ENCODE measurements around the gene HRAS. TPM values are rescaled to one million over a fixed set of nuclear protein-coding genes. Genes with fewer than 3 reads are reported as not detected.

The HRAS gene
- total RNA-seq, 1 donor from 2014 or later, result 21.2 TPM

DNA sequence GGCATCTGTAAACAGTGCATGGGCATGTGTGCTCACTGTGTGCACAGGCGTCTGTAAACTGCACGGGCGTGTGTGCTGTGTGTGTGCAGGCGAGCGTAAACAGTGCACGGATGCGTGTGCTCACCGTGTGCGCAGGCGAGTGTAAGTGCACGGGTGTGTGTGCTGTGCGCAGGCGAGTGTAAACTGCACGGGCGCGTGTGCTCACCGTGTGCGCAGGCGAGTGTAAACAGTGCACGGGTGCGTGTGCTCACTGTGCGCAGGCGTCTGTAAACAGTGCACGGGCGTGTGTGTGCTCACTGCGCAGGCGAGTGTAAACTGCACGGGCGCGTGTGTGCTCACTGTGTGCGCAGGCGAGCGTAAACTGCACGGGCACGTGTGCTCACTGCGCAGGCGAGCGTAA, 50.8 kb downstream of the HRAS start:
- Histone ChIP-seq H2AFZ (replicated peaks) (no peak overlapping the region), H3K27ac (no peak overlapping the region), H3K9me3 (ENCODE audit: low read depth) (no peaks in the 10 kb centered on the region), H3K36me3 (no peaks in the 10 kb centered on the region), H3K4me1 (no peaks in the 10 kb centered on the region), H3K27me3 (no peaks in the 10 kb centered on the region), H3K4me3 (no peak overlapping the region), H3K4me2 (no peak overlapping the region), H3F3A (ENCODE audit: low read depth) (peaks cover 3% of the 10 kb centered on the region), H3K79me2 (ENCODE audit: low read depth) (no peaks in the 10 kb centered on the region), H3K9ac (no peak overlapping the region), H4K20me1 (ENCODE audit: low read depth) (no peaks in the 10 kb centered on the region)
- H3K27ac Mint-ChIP-seq, result no peak overlapping the region
- H3K4me3 Mint-ChIP-seq, result no peak overlapping the region
- no peaks in the 10 kb centered on the region for H3K27me3 Mint-ChIP-seq (ENCODE audit: insufficient read depth, low read depth)
- no peak for DNase-seq (ENCODE audit: low spot score)
- no peaks in the 10 kb centered on the region for H3K4me1 Mint-ChIP-seq
- peaks cover 14% of the 10 kb centered on the region for H3K9me3 Mint-ChIP-seq
- peaks cover 14% of the 10 kb centered on the region for H3K36me3 Mint-ChIP-seq
- TF ChIP-seq EZH2 (IDR thresholded peaks at IDR 0.05) (no peak), CTCF (IDR thresholded peaks at IDR 0.05) (no peak), EZH2phosphoT487 (IDR thresholded peaks at IDR 0.05) (no peak)

MicroRNAs encoded within 50 kb of the gene (microRNA counts, 767-probe panel; counts per million panel counts)
- microRNA hsa-miR-210, result 460 counts per million, percentile 90 among the panel's probes with 10 or more counts

Small RNA genes within 50 kb of the gene (microRNA-seq; reads per million reads assigned to microRNA genes)
- gene MIR210, result 230 reads per million, percentile 83 among the genes with 10 or more reads in this experiment

Small RNA genes within 50 kb of the gene (small RNA-seq; reads per million reads assigned to genes)
- 7.2 reads per million, percentile 95 among the genes with 10 or more reads in this experiment for gene MIR210

Other genes starting within 250 kb of the HRAS start
- 20.5 and 44.4 TPM in 2 replicates for gene PGGHG, start 246.4 kb downstream of the HRAS start, total RNA-seq (ENCODE audit: low replicate concordance)
- gene IFITM5, start 236.1 kb downstream of the HRAS start, total RNA-seq (ENCODE audit: low replicate concordance), result not detected in 2 replicates
- gene IFITM2, start 227.8 kb downstream of the HRAS start, total RNA-seq (ENCODE audit: low replicate concordance), result 10.5 and 63.9 TPM in 2 replicates
- 13.3 and 48.6 TPM in 2 replicates for gene IFITM1, start 221.5 kb downstream of the HRAS start, total RNA-seq (ENCODE audit: low replicate concordance)
- 19.8 and 61.7 TPM in 2 replicates for gene IFITM3, start 214.7 kb downstream of the HRAS start, total RNA-seq (ENCODE audit: low replicate concordance)
- 16.4 and 110 TPM in 2 replicates for gene B4GALNT4, start 166.1 kb downstream of the HRAS start, total RNA-seq (ENCODE audit: low replicate concordance)
- gene PKP3, start 141.4 kb downstream of the HRAS start, total RNA-seq (ENCODE audit: low replicate concordance), result 6.5 and 8.5 TPM in 2 replicates
- gene SIGIRR, start 120.6 kb downstream of the HRAS start, total RNA-seq (ENCODE audit: low replicate concordance), result 5.4 and 8.4 TPM in 2 replicates
- 1.3 and 4.7 TPM in 2 replicates for gene ANO9, start 93.6 kb downstream of the HRAS start, total RNA-seq (ENCODE audit: low replicate concordance)
- 24.7 and 44.2 TPM in 2 replicates for gene PTDSS2, start 85.3 kb downstream of the HRAS start, total RNA-seq (ENCODE audit: low replicate concordance)
- 10.5 and 44.8 TPM in 2 replicates for gene RNH1, start 28.3 kb downstream of the HRAS start, total RNA-seq (ENCODE audit: low replicate concordance)
- gene LRRC56, start 2.0 kb upstream of the HRAS start, total RNA-seq (ENCODE audit: low replicate concordance), result 0.45 and 1.4 TPM in 2 replicates
- gene LMNTD2, start 25.2 kb upstream of the HRAS start, total RNA-seq (ENCODE audit: low replicate concordance), result 1.1 and 2.5 TPM in 2 replicates
- gene RASSF7, start 25.4 kb upstream of the HRAS start, total RNA-seq (ENCODE audit: low replicate concordance), result 12.8 and 48.3 TPM in 2 replicates
- gene PHRF1, start 40.9 kb upstream of the HRAS start, total RNA-seq (ENCODE audit: low replicate concordance), result 9.8 and 43.6 TPM in 2 replicates
- gene IRF7, start 80.4 kb upstream of the HRAS start, total RNA-seq (ENCODE audit: low replicate concordance), result 4.3 and 18.4 TPM in 2 replicates
- not detected in 2 replicates for gene CDHR5, start 89.4 kb upstream of the HRAS start, total RNA-seq (ENCODE audit: low replicate concordance)
- gene SCT, start 91.6 kb upstream of the HRAS start, total RNA-seq (ENCODE audit: low replicate concordance), result not detected in 2 replicates
- gene DRD4, start 101.7 kb upstream of the HRAS start, total RNA-seq (ENCODE audit: low replicate concordance), result 0.97 and 6.6 TPM in 2 replicates
- 38.4 and 66.4 TPM in 2 replicates for gene DEAF1, start 159.6 kb upstream of the HRAS start, total RNA-seq (ENCODE audit: low replicate concordance)
- 38.7 and 42.7 TPM in 2 replicates for gene TMEM80, start 160.2 kb upstream of the HRAS start, total RNA-seq (ENCODE audit: low replicate concordance)
- 3.3 and 11.0 TPM in 2 replicates for gene EPS8L2, start 170.7 kb upstream of the HRAS start, total RNA-seq (ENCODE audit: low replicate concordance)
- gene TALDO1, start 211.9 kb upstream of the HRAS start, total RNA-seq (ENCODE audit: low replicate concordance), result 101 and 114 TPM in 2 replicates
- 24.1 and 52.9 TPM in 2 replicates for gene GATD1, start 241.9 kb upstream of the HRAS start, total RNA-seq (ENCODE audit: low replicate concordance)

Data from neural progenitor cell (in vitro differentiated cells).